Pancreas (tissue), 10 donors: Measurements from ENCODE around the gene TENM4. TPM values are rescaled to one million over a fixed set of nuclear protein-coding genes. Genes with fewer than 3 reads are reported as not detected.
A peak's percentile ranks its signal among the peaks of the same experiment; 100 is the strongest.

ENCODE experiments used
- ATAC-seq, 4 donors: fragments of 200-7000 bp; cut with Tn5 transposase; one replicate each; pipeline versions ENCODE4 v1.8.0 to v1.9.1; 2020; ENCODE audit warnings: mild to moderate bottlenecking in 4 of 4, moderate library complexity in 4 of 4
- DNase-seq, 6 donors: peaks; one replicate each; pipeline ENCODE4 v3.0.0-alpha.2; 2020
- FAIRE-seq: peaks from 2 replicates; lab custom pipeline; 2012; peaks lifted over from hg19 to GRCh38; lab: Jason Lieb, UNC
- H3K27ac ChIP-seq, 4 donors: fragments of 200-600 bp; sonication (generic); 1 replicate in 3 of 4; 2 replicates in 1 of 4; pipeline versions ENCODE4 v1.5.0 to v1.8.0; 2020
- H3K27me3 ChIP-seq, 4 donors: fragments of 200-600 bp; one replicate each; pipeline ENCODE4 v1.8.0; 2021
- H3K36me3 ChIP-seq, 3 donors: fragments of 200-600 bp; sonication (generic) in 1 of 3; one replicate each; pipeline versions ENCODE4 v1.5.0 to v1.8.0; 2020 to 2021
- H3K4me1 ChIP-seq, 3 donors: fragments of 200-600 bp; one replicate each; pipeline ENCODE4 v1.8.0; 2021
- H3K4me3 ChIP-seq, 4 donors: fragments of 200-600 bp; sonication (generic) in 2 of 4; one replicate each; pipeline versions ENCODE4 v1.5.0 to v1.8.0; 2020 to 2021
- H3K9me3 ChIP-seq, 4 donors: fragments of 200-600 bp; one replicate each; pipeline ENCODE4 v1.8.0; 2021
- CTCF ChIP-seq, 4 donors: fragments of 200-600 bp; sonication (generic) in 3 of 4; IDR thresholded peaks; one replicate each; pipeline versions ENCODE4 v1.5.0 to v1.8.0; 2021; ENCODE audit warnings: antibody characterized with exemption in 4 of 4
- WGBS, 2 donors: extraction: QIAGEN DNeasy Blood & Tissue Kit; methylation state at CpG; one replicate each; pipeline ENCODE4 v1.1.7; 2013; 5-methylcytosine and 5-hydroxymethylcytosine counted together
- intact Hi-C, 3 donors: fragments of 100-400 bp; cut with DNase I; formaldehyde crosslinking; loops; one replicate each; pipeline versions ENCODE4 v1.11.1 to v1.14.2; 2022
- polyA plus RNA-seq, 2 donors: library from polyadenylated mRNA; stranded (reverse); fragments of 200-250 nt; gene quantifications; one replicate each; pipeline ENCODE4 v1.2.3, GENCODE V29; 2013
- total RNA-seq, 6 donors: library from RNA; stranded (reverse); fragmentation: NEBNext Ultra II Directional in 4 of 6; extraction: Animal tissue kit (Norgen Biotek cat#: 25700) in 4 of 6; gene quantifications; one replicate each; pipeline versions ENCODE4 v1.2.1 to v1.2.4, GENCODE V29; 2021 to 2023
- donor health status: healthy with polysubstance abuse.
- donor health status: DM: no; HTN: no; CAD: no; lungs with moderate emphysema.
- donor health status: DM: no; HTN: no; CAD: no.
- donor health status: control.
- donor health status: control.
- donor health status: Bipolar disorder and iron deficiency.
- donor health status: DM: yes; HTN: yes; CAD: no.
- donor health status: DM: no; HTN: no; CAD: no.
- donor health status: DM: no; HTN: no; CAD: no.
- donor health status: DM: yes; HTN: yes; CAD: no.

The TENM4 gene
- total and polyA plus RNA-seq, 8 donors = 0.37 to 6.8 (median 1.3) TPM

GRCh38 chr11:79090191-79090705 lies 350.6 kb downstream of the TENM4 start:
- TF ChIP-seq CTCF (IDR thresholded peaks at IDR 0.05) = no peak
- Histone ChIP-seq H3K27ac (no peak overlapping the region), H3K9me3 (no peaks in the 10 kb centered on the region), H3K4me1 (no peaks in the 10 kb centered on the region), H3K4me3 (no peak overlapping the region), H3K36me3 (no peaks in the 10 kb centered on the region), H3K27me3 (no peaks in the 10 kb centered on the region)
- 58 to 69% methylated on average over 8 of the region's 8 CpGs for WGBS, 2 donors
- intact Hi-C loops = no loop called here
- DNase-seq = no peak
- no peak for ATAC-seq
- FAIRE-seq = no peak

GRCh38 chr11:79089601-79090000 lies 351.2 kb downstream of the TENM4 start:
- H3K4me1 ChIP-seq = no peaks in the 10 kb centered on the region
- no peaks in the 10 kb centered on the region for H3K36me3 ChIP-seq
- H3K27me3 ChIP-seq = no peaks in the 10 kb centered on the region
- no peak for FAIRE-seq
- H3K9me3 ChIP-seq = no peaks in the 10 kb centered on the region
- no peak for TF ChIP-seq CTCF (IDR thresholded peaks at IDR 0.05)
- H3K27ac ChIP-seq = peak overlapping the region in 1 of 4 donors; percentile 75
- DNase-seq = no peak
- 80 to 88% methylated on average over 3 of the region's 3 CpGs for WGBS, 2 donors
- intact Hi-C loops = loop anchor here in 1 of 3 donors (10.0 kb wide), 1 partner anchor 445 kb away; no protein-coding TSS in a partner anchor
- no peak overlapping the region for H3K4me3 ChIP-seq
- no peak for ATAC-seq

- WGBS, 2 donors = 85 to 92% methylated on average over 4 of the region's 4 CpGs
- intact Hi-C loops = loop anchor here in 1 of 3 donors (10.0 kb wide), 1 partner anchor 444 kb away; no protein-coding TSS in a partner anchor
These were observed 351.9 kb downstream of the TENM4 start for GRCh38 chr11:79088967-79089366.

GRCh38 chr11:79087961-79088318 lies 352.9 kb downstream of the TENM4 start:
- FAIRE-seq = no peak

More at GRCh38 chr11:79088967-79089366, 351.9 kb downstream of the TENM4 start:
- DNase-seq (no peak), FAIRE-seq (no peak), ATAC-seq (no peak)
- H3K9me3 ChIP-seq = no peaks in the 10 kb centered on the region
- H3K36me3 ChIP-seq = no peaks in the 10 kb centered on the region
- no peak overlapping the region for H3K4me3 ChIP-seq
- TF ChIP-seq CTCF (IDR thresholded peaks at IDR 0.05) = no peak
- peak overlapping the region in 3 of 4 donors; percentile 3 to 75 (median 33) for H3K27ac ChIP-seq
- no peaks in the 10 kb centered on the region for H3K4me1 ChIP-seq
- H3K27me3 ChIP-seq = no peaks in the 10 kb centered on the region

More at GRCh38 chr11:79087961-79088318, 352.9 kb downstream of the TENM4 start:
- no peak overlapping the region for H3K4me3 ChIP-seq
- DNase-seq = no peak
- peak overlapping the region; percentile 42 to 75 (median 61) for H3K27ac ChIP-seq
- no peaks in the 10 kb centered on the region for H3K36me3 ChIP-seq
- 57 to 68% methylated on average over 5 of the region's 5 CpGs for WGBS, 2 donors
- ATAC-seq = peak in 1 of 4 donors; percentile 10
- H3K4me1 ChIP-seq = no peaks in the 10 kb centered on the region
- intact Hi-C loops = loop anchor here in 1 of 3 donors (10.0 kb wide), 1 partner anchor 443 kb away; no protein-coding TSS in a partner anchor
- no peak for TF ChIP-seq CTCF (IDR thresholded peaks at IDR 0.05)
- no peaks in the 10 kb centered on the region for H3K9me3 ChIP-seq
- H3K27me3 ChIP-seq = no peaks in the 10 kb centered on the region
